Pancreas (tissue), 10 donors: ENCODE results near the gene SHISA5. TPM values are rescaled to one million over a fixed set of nuclear protein-coding genes. Genes with fewer than 3 reads are reported as not detected.
"Not testable (repeated sequence)": the region's sequence is repeated elsewhere in the genome, so short reads cannot be mapped to it uniquely, and the experiment has no call there.

Experiments
- ATAC-seq, 4 donors: fragments of 200-7000 bp; cut with Tn5 transposase; one replicate each; pipeline versions ENCODE4 v1.8.0 to v1.9.1; 2020; ENCODE audit warnings: mild to moderate bottlenecking in 4 of 4, moderate library complexity in 4 of 4
- DNase-seq, 6 donors: peaks; one replicate each; pipeline ENCODE4 v3.0.0-alpha.2; 2020
- FAIRE-seq: peaks from 2 replicates; lab custom pipeline; 2012; peaks lifted over from hg19 to GRCh38; lab: Jason Lieb, UNC
- H3K27ac ChIP-seq, 4 donors: fragments of 200-600 bp; sonication (generic); 1 replicate in 3 of 4; 2 replicates in 1 of 4; pipeline versions ENCODE4 v1.5.0 to v1.8.0; 2020
- H3K27me3 ChIP-seq, 4 donors: fragments of 200-600 bp; one replicate each; pipeline ENCODE4 v1.8.0; 2021
- H3K36me3 ChIP-seq, 3 donors: fragments of 200-600 bp; sonication (generic) in 1 of 3; one replicate each; pipeline versions ENCODE4 v1.5.0 to v1.8.0; 2020 to 2021
- H3K4me1 ChIP-seq, 3 donors: fragments of 200-600 bp; one replicate each; pipeline ENCODE4 v1.8.0; 2021
- H3K4me3 ChIP-seq, 4 donors: fragments of 200-600 bp; sonication (generic) in 2 of 4; one replicate each; pipeline versions ENCODE4 v1.5.0 to v1.8.0; 2020 to 2021
- H3K9me3 ChIP-seq, 4 donors: fragments of 200-600 bp; one replicate each; pipeline ENCODE4 v1.8.0; 2021
- CTCF ChIP-seq, 4 donors: fragments of 200-600 bp; sonication (generic) in 3 of 4; IDR thresholded peaks; one replicate each; pipeline versions ENCODE4 v1.5.0 to v1.8.0; 2021; ENCODE audit warnings: antibody characterized with exemption in 4 of 4
- WGBS, 2 donors: extraction: QIAGEN DNeasy Blood & Tissue Kit; methylation state at CpG; one replicate each; pipeline ENCODE4 v1.1.7; 2013; 5-methylcytosine and 5-hydroxymethylcytosine counted together
- intact Hi-C, 3 donors: fragments of 100-400 bp; cut with DNase I; formaldehyde crosslinking; loops; one replicate each; pipeline versions ENCODE4 v1.11.1 to v1.14.2; 2022
- polyA plus RNA-seq, 2 donors: library from polyadenylated mRNA; stranded (reverse); fragments of 200-250 nt; gene quantifications; one replicate each; pipeline ENCODE4 v1.2.3, GENCODE V29; 2013
- total RNA-seq, 6 donors: library from RNA; stranded (reverse); fragmentation: NEBNext Ultra II Directional in 4 of 6; extraction: Animal tissue kit (Norgen Biotek cat#: 25700) in 4 of 6; gene quantifications; one replicate each; pipeline versions ENCODE4 v1.2.1 to v1.2.4, GENCODE V29; 2021 to 2023
- donor health status: healthy with polysubstance abuse.
- donor health status: DM: no; HTN: no; CAD: no; lungs with moderate emphysema.
- donor health status: DM: no; HTN: no; CAD: no.
- donor health status: control.
- donor health status: control.
- donor health status: Bipolar disorder and iron deficiency.
- donor health status: DM: yes; HTN: yes; CAD: no.
- donor health status: DM: no; HTN: no; CAD: no.
- donor health status: DM: no; HTN: no; CAD: no.
- donor health status: DM: yes; HTN: yes; CAD: no.

Gene SHISA5
- total and polyA plus RNA-seq, 8 donors = 29.9 to 81.6 (median 45.3) TPM

GRCh38 chr3:48464713-48465221, 39.2 kb downstream of the SHISA5 start:
- H3K4me3 ChIP-seq = no peak overlapping the region
- ATAC-seq (no peak), DNase-seq (peak in 4 of 6 donors; percentile 35 to 86 (median 54)), FAIRE-seq (no peak)
- H3K36me3 ChIP-seq = peaks cover 0 to 11% (median 5%) of the 10 kb centered on the region in 3 donors
- H3K27ac ChIP-seq = peak overlapping the region; percentile 99 to 100 (median 100)
- no peaks in the 10 kb centered on the region for H3K27me3 ChIP-seq
- WGBS, 2 donors = 89 to 91% methylated on average over 17 of the region's 17 CpGs
- intact Hi-C loops = loop anchor here in 2 of 3 donors (5.0 kb wide), 2 partner anchors 83 to 88 kb away; no protein-coding TSS in a partner anchor
- H3K9me3 ChIP-seq = no peaks in the 10 kb centered on the region
- H3K4me1 ChIP-seq = peaks cover 22 to 30% (median 27%) of the 10 kb centered on the region in 3 donors
- TF ChIP-seq CTCF (IDR thresholded peaks at IDR 0.05) = no peak

DNA sequence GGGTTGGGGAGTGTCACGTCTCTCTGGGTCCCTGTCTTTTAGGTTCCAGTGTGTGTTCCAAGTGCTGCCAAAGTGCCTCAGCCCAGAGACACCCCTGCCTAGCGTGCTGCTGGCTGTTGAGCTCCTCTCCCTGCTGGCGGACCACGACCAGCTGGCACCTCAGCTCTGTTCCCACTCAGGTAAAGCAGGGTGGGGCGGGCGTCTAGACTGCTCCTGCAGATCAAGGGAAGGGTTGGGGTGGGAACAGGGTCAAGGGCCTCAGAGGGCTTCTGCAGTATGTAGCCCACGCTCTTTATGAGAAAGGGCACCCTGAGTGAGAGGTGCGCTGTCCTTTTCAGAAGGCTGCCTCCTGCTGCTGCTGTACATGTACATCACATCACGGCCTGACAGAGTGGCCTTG, 40.3 kb downstream of the SHISA5 start:
- Histone ChIP-seq H3K9me3 (no peaks in the 10 kb centered on the region), H3K27me3 (no peaks in the 10 kb centered on the region), H3K36me3 (peaks cover 0 to 22% (median 7%) of the 10 kb centered on the region in 3 donors), H3K27ac (no peak overlapping the region), H3K4me3 (no peak overlapping the region), H3K4me1 (peaks cover 22 to 29% (median 23%) of the 10 kb centered on the region in 3 donors)
- TF ChIP-seq CTCF (IDR thresholded peaks at IDR 0.05) = no peak
- no peak for DNase-seq
- no peak for FAIRE-seq
- WGBS, 2 donors = 74 to 80% methylated on average over 9 of the region's 9 CpGs
- intact Hi-C loops = loop anchor here in 1 of 3 donors (5.0 kb wide), 1 partner anchor 84 kb away; no protein-coding TSS in a partner anchor
- no peak for ATAC-seq

- H3K36me3 ChIP-seq = peaks cover 0 to 32% (median 13%) of the 10 kb centered on the region in 3 donors
- H3K4me1 ChIP-seq, DNase-seq, H3K9me3 ChIP-seq, ATAC-seq, H3K4me3 ChIP-seq, H3K27me3 ChIP-seq, H3K27ac ChIP-seq, FAIRE-seq: not testable (repeated sequence)
- intact Hi-C loops = loop anchor here in 1 of 3 donors (5.0 kb wide), 1 partner anchor 86 kb away; no protein-coding TSS in a partner anchor
- WGBS, 2 donors = 78 to 82% methylated on average over 7 of the region's 7 CpGs
Measured at GRCh38 chr3:48461767-48462166, 42.2 kb downstream of the SHISA5 start.

GRCh38 chr3:48460517-48460902, 43.5 kb downstream of the SHISA5 start:
- DNase-seq (no peak), FAIRE-seq (no peak), ATAC-seq (no peak)
- no peaks in the 10 kb centered on the region for H3K27me3 ChIP-seq
- H3K4me1 ChIP-seq = peaks cover 0 to 7% (median 0%) of the 10 kb centered on the region in 3 donors
- TF ChIP-seq CTCF (IDR thresholded peaks at IDR 0.05) = no peak
- H3K36me3 ChIP-seq = peaks cover 0 to 32% (median 13%) of the 10 kb centered on the region in 3 donors
- H3K9me3 ChIP-seq = no peaks in the 10 kb centered on the region
- H3K4me3 ChIP-seq = no peak overlapping the region
- WGBS, 2 donors = 92 to 95% methylated on average over 3 of the region's 3 CpGs
- intact Hi-C loops = loop anchor here in 1 of 3 donors (5.0 kb wide), 1 partner anchor 87 kb away; no protein-coding TSS in a partner anchor
- H3K27ac ChIP-seq = no peak overlapping the region

DNA sequence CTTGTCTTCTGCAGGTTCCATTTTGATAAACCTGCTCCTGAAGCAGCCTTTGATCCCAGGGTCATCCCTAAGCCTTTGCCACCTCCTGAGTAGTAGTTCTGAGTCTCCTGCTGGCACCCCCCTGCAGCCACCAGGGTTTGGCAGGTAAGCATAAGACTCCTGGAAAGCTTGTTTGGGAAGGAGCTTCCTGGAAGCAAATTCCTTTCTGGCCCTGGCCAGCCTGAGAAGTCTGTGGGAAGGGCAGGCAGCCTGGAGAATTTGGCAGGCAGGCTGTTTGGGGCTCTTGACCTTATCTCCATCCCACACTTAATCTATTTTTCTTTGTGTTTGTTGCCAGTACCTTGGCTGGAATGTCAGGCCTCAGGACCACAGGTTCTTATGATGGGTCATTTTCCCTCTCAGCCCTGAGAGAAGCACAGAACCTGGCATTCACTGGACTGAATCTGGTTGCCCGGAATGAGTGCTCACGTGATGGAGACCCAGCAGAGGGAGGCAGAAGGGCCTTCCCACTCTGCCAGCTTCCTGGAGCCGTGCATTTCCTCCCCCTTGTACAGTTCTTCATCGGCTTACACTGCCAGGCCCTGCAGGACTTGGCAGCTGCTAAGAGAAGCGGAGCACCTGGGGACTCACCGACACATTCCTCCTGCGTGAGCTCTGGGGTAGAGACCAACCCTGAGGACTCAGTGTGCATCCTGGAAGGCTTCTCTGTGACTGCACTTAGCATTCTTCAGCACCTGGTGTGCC, 44.0 kb downstream of the SHISA5 start:
- Histone ChIP-seq H3K36me3 (peaks cover 0 to 32% (median 13%) of the 10 kb centered on the region in 3 donors), H3K27ac (no peak overlapping the region), H3K4me1 (peaks cover 0 to 3% (median 0%) of the 10 kb centered on the region in 3 donors), H3K9me3 (no peaks in the 10 kb centered on the region), H3K27me3 (no peaks in the 10 kb centered on the region), H3K4me3 (no peak overlapping the region)
- FAIRE-seq = no peak
- intact Hi-C loops = loop anchor here in 1 of 3 donors (5.0 kb wide), 1 partner anchor 87 kb away; no protein-coding TSS in a partner anchor
- ATAC-seq = no peak
- no peak for DNase-seq
- WGBS, 2 donors = 81 to 84% methylated on average over 7 of the region's 7 CpGs
- no peak for TF ChIP-seq CTCF (IDR thresholded peaks at IDR 0.05)
